IMR-90 (cell line): Measurements from ENCODE around the gene SCFD2. TPM values are rescaled to one million over a fixed set of nuclear protein-coding genes. Genes with fewer than 3 reads are reported as not detected.

Experiments used
- ATAC-seq: fragments of 200-7000 bp; cut with Tn5 transposase; 2 replicates; pipeline ENCODE4 v1.9.1; 2020; ENCODE audit warnings: low read depth, mild to moderate bottlenecking, moderate library complexity
- BruUV-seq: library from RNA; stranded (reverse); fragments of 400-500 nt; replicated peaks from 2 replicates; lab custom pipeline; 2021; lab: Mats Ljungman, UMichigan
- CTCF ChIA-PET: fragments of 300-600 bp; formaldehyde crosslinking; extraction: SDS; loops from one replicate; lab custom pipeline; 2021; ENCODE audit warnings: antibody characterized with exemption; lab: Yijun Ruan, JAX
- POLR2A ChIA-PET: fragments of 300-600 bp; sonication (Branson Sonifier 250); formaldehyde crosslinking; loops from one replicate; lab custom pipeline; 2022; ENCODE audit warnings: antibody characterized with exemption; ENCODE audit not compliant: unreplicated experiment; lab: Charles Lee
- DNase-seq: peaks from one replicate; pipeline ENCODE4 v3.0.0; 2013
- H2AFZ ChIP-seq: replicated peaks from 2 replicates; pipeline ENCODE3; 2013; ENCODE audit warnings: low read length, mild to moderate bottlenecking; ENCODE audit not compliant: poor library complexity
- H2AK5ac ChIP-seq: 2 replicates; pipeline ENCODE4 v1.6.1; 2013; ENCODE audit warnings: low read depth, low read length, inconsistent platforms
- H2AK9ac ChIP-seq: replicated peaks from 2 replicates; pipeline ENCODE3; 2013; ENCODE audit warnings: mild to moderate bottlenecking, low read depth, low read length, moderate library complexity; ENCODE audit not compliant: poor library complexity
- H2BK120ac ChIP-seq: 2 replicates; pipeline ENCODE4 v1.6.1; 2013; ENCODE audit warnings: low read depth, low read length, inconsistent platforms
- H2BK15ac ChIP-seq: 3 replicates; pipeline ENCODE4 v1.6.1; 2013; ENCODE audit warnings: low read depth, low read length, inconsistent platforms
- H2BK20ac ChIP-seq: 2 replicates; pipeline ENCODE4 v1.6.1; 2013; ENCODE audit warnings: low read depth, mild to moderate bottlenecking, inconsistent platforms, low read length, moderate library complexity
- H2BK5ac ChIP-seq: 2 replicates; pipeline ENCODE4 v1.6.1; 2013; ENCODE audit warnings: mild to moderate bottlenecking, low read depth, low read length, inconsistent platforms; ENCODE audit not compliant: poor library complexity, severe bottlenecking
- H3K14ac ChIP-seq: replicated peaks from 2 replicates; pipeline ENCODE4 v1.6.1; 2013; ENCODE audit warnings: low read depth, low read length, inconsistent platforms
- H3K18ac ChIP-seq: 2 replicates; pipeline ENCODE4 v1.6.1; 2013; ENCODE audit warnings: low read depth, low read length, control low read depth
- H3K23ac ChIP-seq: 2 replicates; pipeline ENCODE4 v1.6.1; 2013; ENCODE audit warnings: low read depth, low read length, inconsistent platforms
- H3K27ac ChIP-seq: 2 replicates; pipeline ENCODE4 v1.5.1; 2013; ENCODE audit warnings: mild to moderate bottlenecking, control low read depth, low read length; ENCODE audit not compliant: insufficient read depth
- H3K27me3 ChIP-seq: 2 replicates; pipeline ENCODE4 v1.6.1; 2013; ENCODE audit warnings: low read length; ENCODE audit not compliant: control insufficient read depth, insufficient read depth
- H3K36me3 ChIP-seq: 2 replicates; pipeline ENCODE4 v1.6.1; 2013; ENCODE audit warnings: low read length, mixed read lengths; ENCODE audit not compliant: control insufficient read depth, insufficient read depth
- H3K4ac ChIP-seq: 2 replicates; pipeline ENCODE4 v1.6.1; 2013; ENCODE audit warnings: low read depth, low read length, inconsistent platforms
- H3K4me1 ChIP-seq: 2 replicates; pipeline ENCODE4 v1.6.1; 2013; ENCODE audit warnings: low read length, mixed read lengths; ENCODE audit not compliant: control insufficient read depth, insufficient read depth
- H3K4me2 ChIP-seq: 2 replicates; pipeline ENCODE4 v1.6.1; 2013; ENCODE audit warnings: low read depth, mild to moderate bottlenecking, control low read depth, low read length, moderate library complexity
- H3K4me3 ChIP-seq: 2 replicates; pipeline ENCODE4 v1.5.1; 2013; ENCODE audit warnings: low read depth, mild to moderate bottlenecking, control low read depth, low read length, moderate library complexity; ENCODE audit not compliant: insufficient read depth
- H3K56ac ChIP-seq: 2 replicates; pipeline ENCODE4 v1.6.1; 2013; ENCODE audit warnings: low read length, inconsistent platforms; ENCODE audit not compliant: insufficient read depth; ENCODE audit errors: extremely low read depth
- H3K79me1 ChIP-seq, 2 experiments: 2 replicates each; pipeline ENCODE4 v1.6.1; 2013; ENCODE audit warnings: low read length in 2 of 2, inconsistent platforms in 1 of 2, low read depth in 1 of 2
- H3K9ac ChIP-seq: 2 replicates; pipeline ENCODE4 v1.6.1; 2013; ENCODE audit warnings: low read depth, low read length, control low read depth
- H3K9me1 ChIP-seq: 2 replicates; pipeline ENCODE4 v1.6.1; 2013; ENCODE audit warnings: low read length, inconsistent platforms; ENCODE audit not compliant: insufficient read depth
- H3K9me3 ChIP-seq: 2 replicates; pipeline ENCODE4 v1.6.1; 2013; ENCODE audit warnings: low read length; ENCODE audit not compliant: control insufficient read depth, insufficient read depth
- H4K20me1 ChIP-seq: 2 replicates; pipeline ENCODE4 v1.6.1; 2013; ENCODE audit warnings: low read length, inconsistent platforms; ENCODE audit not compliant: insufficient read depth
- H4K5ac ChIP-seq: 2 replicates; pipeline ENCODE4 v1.6.1; 2013; ENCODE audit warnings: mild to moderate bottlenecking, low read depth, low read length, control low read depth
- H4K8ac ChIP-seq, 2 experiments: 2 replicates each; pipeline ENCODE4 v1.6.1; 2013; ENCODE audit warnings: low read depth in 2 of 2, low read length in 2 of 2, control low read depth in 1 of 2, inconsistent platforms in 1 of 2
- H4K91ac ChIP-seq: 2 replicates; pipeline ENCODE4 v1.6.1; 2013; ENCODE audit warnings: low read depth, low read length, inconsistent platforms; ENCODE audit not compliant: insufficient read depth
- POLR2A ChIP-seq: IDR thresholded peaks from 2 replicates; pipeline ENCODE4 v1.6.1; 2012; ENCODE audit warnings: mild to moderate bottlenecking, low read depth, low read length
- WGBS, 2 experiments: methylation state at CpG; one replicate each; pipeline versions ENCODE4 v1.1.5 to v1.1.7; 2013; ENCODE audit warnings: missing lambda C conversion rate in 2 of 2; ENCODE audit not compliant: insufficient read length in 1 of 2; ENCODE audit errors: extremely low coverage in 2 of 2; 5-methylcytosine and 5-hydroxymethylcytosine counted together
- dilution Hi-C: fragments of 300-500 bp; cut with HindIII; formaldehyde crosslinking; loops from one replicate; pipeline ENCODE4 v1.14.3; 2018; ENCODE audit warnings: low sequenced_read_pairs; ENCODE audit not compliant: unreplicated experiment
- in situ Hi-C: fragments of 300-500 bp; cut with MboI; formaldehyde crosslinking; loops from 3 replicates; pipeline ENCODE4 v1.14.3; 2019; ENCODE audit warnings: low sequenced_read_pairs, inconsistent platforms, mixed read lengths
- intact Hi-C: fragments of 100-400 bp; cut with micrococcal nuclease; formaldehyde crosslinking; loops from 2 replicates; pipeline ENCODE4 v1.10.0; 2022
- polyA plus RNA-seq, 3 experiments: library from polyadenylated mRNA; depleted of rRNA; stranded (reverse); fragments of >200 nt; gene quantifications; 2 replicates each; pipeline ENCODE4 v1.2.3, GENCODE V29; 2012; ENCODE audit warnings: low replicate concordance in 1 of 3
- total RNA-seq: library from RNA; depleted of rRNA; stranded (reverse); fragments of >200 nt; gene quantifications from 2 replicates; pipeline ENCODE4 v1.2.3, GENCODE V29; 2012

Gene SCFD2
- total and polyA plus RNA-seq, 2 of the 4 experiments (the other 2 are of a cell fraction): 18.9 to 62.4 TPM

GRCh38 chr4:52937829-52938228 lies 428.0 kb downstream of the SCFD2 start:
- no CpG with 5 or more reads among the region's 1 CpG for WGBS, 2 experiments
- ATAC-seq: no peak
- intact Hi-C loops: no loop called here

More at GRCh38 chr4:52937829-52938228, 428.0 kb downstream of the SCFD2 start:
- H3K56ac ChIP-seq: no peak overlapping the region
- H3K27ac ChIP-seq: no peak overlapping the region
- no peak overlapping the region for H4K5ac ChIP-seq
- peaks cover 7% of the 10 kb centered on the region; the same call in 1 of the 2 replicates for H3K4me1 ChIP-seq
- no peak for TF ChIP-seq POLR2A
- no peak for DNase-seq
- H2BK5ac ChIP-seq: no peak overlapping the region
- no peak overlapping the region for H3K9ac ChIP-seq
- H3K27me3 ChIP-seq: no peaks in the 10 kb centered on the region
- no peaks in the 10 kb centered on the region for H3K36me3 ChIP-seq
- H3K14ac ChIP-seq: no peak overlapping the region
- no peak overlapping the region for H3K4ac ChIP-seq
- no peaks in the 10 kb centered on the region for H3K9me1 ChIP-seq
- no peak overlapping the region for H3K18ac ChIP-seq
- ChIA-PET CTCF (no interaction called here), POLR2A (no interaction called here)
- H2AK9ac ChIP-seq: no peak overlapping the region
- H3K4me3 ChIP-seq: no peak overlapping the region
- no peaks in the 10 kb centered on the region for H3K9me3 ChIP-seq
- in situ Hi-C loops (no loop called here), dilution Hi-C loops (no loop called here)
- H3K79me1 ChIP-seq: no peaks in the 10 kb centered on the region
- H2BK120ac ChIP-seq: no peak overlapping the region
- no peaks in the 10 kb centered on the region for H4K20me1 ChIP-seq
- no peak overlapping the region for H4K91ac ChIP-seq
- H2AFZ ChIP-seq: no peak overlapping the region
- H3K4me2 ChIP-seq: no peak overlapping the region
- no peak overlapping the region for H3K23ac ChIP-seq
- H2BK20ac ChIP-seq: no peak overlapping the region
- H4K8ac ChIP-seq: no peak overlapping the region
- no TSS peak for BruUV-seq
- H2BK15ac ChIP-seq: no peak overlapping the region
- H2AK5ac ChIP-seq: no peak overlapping the region
